ENCODE results near the gene FLYWCH2.
"Not testable (repeated sequence)": the region's sequence is repeated elsewhere in the genome, so short reads cannot be mapped to it uniquely, and the experiment has no call there.

The FLYWCH2 gene

GRCh38 chr16:2915196-2915929 lies 32.3 kb downstream of the FLYWCH2 start:
- DNase-seq, result no peak

- DNase-seq, result peak; percentile 81
These were observed 36.7 kb downstream of the FLYWCH2 start for GRCh38 chr16:2919511-2920255.

GRCh38 chr16:2923481-2923880 lies 40.5 kb downstream of the FLYWCH2 start:
- DNase-seq, result no peak

- DNase-seq, result no peak
These were observed 42.1 kb downstream of the FLYWCH2 start for GRCh38 chr16:2924901-2925755.

GRCh38 chr16:2925951-2926649 lies 43.1 kb downstream of the FLYWCH2 start:
- DNase-seq, result no peak

GRCh38 chr16:2926650-2926999 lies 43.6 kb downstream of the FLYWCH2 start:
- no peak for DNase-seq

- peak; percentile 93 for DNase-seq
These were observed 44.1 kb downstream of the FLYWCH2 start for GRCh38 chr16:2927010-2927646.

GRCh38 chr16:2928151-2928550 lies 45.1 kb downstream of the FLYWCH2 start:
- DNase-seq, result not testable (repeated sequence)

GRCh38 chr16:2928796-2929195 lies 45.8 kb downstream of the FLYWCH2 start:
- no peak for DNase-seq

GRCh38 chr16:2929693-2930092 lies 46.7 kb downstream of the FLYWCH2 start:
- no peak for DNase-seq

- no peak for DNase-seq
These were observed 47.2 kb downstream of the FLYWCH2 start for GRCh38 chr16:2930236-2930635.

GRCh38 chr16:2931231-2931914 lies 48.4 kb downstream of the FLYWCH2 start:
- not testable (repeated sequence) for DNase-seq

- no peak for DNase-seq
These were observed 50.1 kb downstream of the FLYWCH2 start for GRCh38 chr16:2933136-2933535.

- no peak for DNase-seq
These were observed 50.7 kb downstream of the FLYWCH2 start for GRCh38 chr16:2933701-2934100.

GRCh38 chr16:2934450-2934849 lies 51.4 kb downstream of the FLYWCH2 start:
- no peak for DNase-seq

GRCh38 chr16:2936436-2937011 lies 53.5 kb downstream of the FLYWCH2 start:
- DNase-seq, result no peak

- no peak for DNase-seq
These were observed 54.2 kb downstream of the FLYWCH2 start for GRCh38 chr16:2937170-2937569.

GRCh38 chr16:2938206-2938605 lies 55.2 kb downstream of the FLYWCH2 start:
- no peak for DNase-seq

GRCh38 chr16:2939968-2940367 lies 57.0 kb downstream of the FLYWCH2 start:
- DNase-seq, result no peak

- DNase-seq, result no peak
These were observed 59.0 kb downstream of the FLYWCH2 start for GRCh38 chr16:2942045-2942444.

GRCh38 chr16:2943716-2944115 lies 60.7 kb downstream of the FLYWCH2 start:
- DNase-seq, result not testable (repeated sequence)
